ENCODE results near the gene ENAH.

Gene ENAH

DNA sequence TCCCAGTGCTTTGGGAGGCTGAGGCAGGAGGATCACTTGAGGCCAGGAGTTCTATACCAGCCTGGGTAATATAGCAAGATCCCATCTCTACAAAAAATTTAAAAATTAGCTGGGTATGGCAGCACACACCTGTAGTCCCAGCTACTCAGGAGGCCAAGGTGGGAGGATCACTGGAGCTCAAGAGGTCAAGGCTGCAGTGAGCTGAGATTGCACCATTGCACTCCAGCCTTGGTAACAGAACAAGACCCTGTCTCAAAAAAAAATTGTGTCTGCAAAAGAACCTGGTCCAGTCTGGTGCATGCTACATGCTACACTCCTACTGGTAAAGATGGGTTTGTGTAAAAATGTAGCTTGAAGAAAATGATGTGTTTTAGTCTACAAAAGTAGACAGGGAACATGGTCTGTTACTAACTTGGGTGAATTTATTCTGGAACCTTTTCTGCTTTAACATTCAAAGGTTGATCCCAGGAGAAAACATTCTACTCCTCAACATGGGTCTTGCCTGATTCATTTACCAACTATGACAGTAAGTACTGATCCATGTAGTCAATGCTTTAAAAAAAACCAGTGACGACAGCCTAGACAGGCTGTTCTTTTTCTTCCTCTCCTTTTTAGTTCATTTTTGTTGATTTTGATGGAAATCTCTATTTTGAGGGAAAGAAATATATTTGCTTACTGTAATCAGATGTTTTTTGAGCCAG, 32.7 kb upstream of the ENAH start:
- TF ChIP-seq RAD21 (IDR thresholded peaks at IDR 0.05; ENCODE audit: low read depth) (no peak), TEAD4 (IDR thresholded peaks at IDR 0.05) (no peak), FOXM1 (IDR thresholded peaks at IDR 0.05; ENCODE audit: borderline replicate concordance, low read depth) (no peak), TAF1 (IDR thresholded peaks at IDR 0.05; ENCODE audit: low read depth) (no peak), EGR1 (IDR thresholded peaks at IDR 0.05) (no peak), NFIC (IDR thresholded peaks at IDR 0.05) (no peak), TCF12 (IDR thresholded peaks at IDR 0.05; ENCODE audit: low read depth) (no peak), MAX (IDR thresholded peaks at IDR 0.05) (no peak), YY1 (IDR thresholded peaks at IDR 0.05; ENCODE audit: low read depth) (no peak)
- TF ChIP-seq, protein P1, sequence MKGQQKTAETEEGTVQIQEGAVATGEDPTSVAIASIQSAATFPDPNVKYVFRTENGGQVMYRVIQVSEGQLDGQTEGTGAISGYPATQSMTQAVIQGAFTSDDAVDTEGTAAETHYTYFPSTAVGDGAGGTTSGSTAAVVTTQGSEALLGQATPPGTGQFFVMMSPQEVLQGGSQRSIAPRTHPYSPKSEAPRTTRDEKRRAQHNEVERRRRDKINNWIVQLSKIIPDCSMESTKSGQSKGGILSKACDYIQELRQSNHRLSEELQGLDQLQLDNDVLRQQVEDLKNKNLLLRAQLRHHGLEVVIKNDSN (IDR thresholded peaks at IDR 0.05) = no peak

DNA sequence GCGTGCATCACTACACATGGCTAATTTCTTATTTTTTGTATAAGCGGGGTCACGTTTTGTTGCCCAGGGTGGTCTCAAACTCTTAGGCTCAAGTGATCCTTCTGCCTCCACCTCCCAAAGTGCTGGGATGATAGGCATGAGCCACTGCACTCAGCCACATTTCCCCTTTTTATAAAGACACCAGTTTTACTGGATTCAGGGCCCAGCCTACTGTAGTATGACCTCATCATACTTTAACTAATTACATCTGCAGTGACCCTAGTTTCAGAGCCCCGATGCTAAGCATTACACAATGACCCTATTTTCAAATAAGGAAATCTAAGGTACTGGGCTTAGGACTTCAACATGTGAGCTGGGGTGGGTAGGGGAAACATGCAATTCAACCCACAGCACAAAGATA, 31.8 kb upstream of the ENAH start:
- TF ChIP-seq REST (IDR thresholded peaks at IDR 0.05; ENCODE audit: low read depth) = no peak
- no peak for TF ChIP-seq TEAD4 (IDR thresholded peaks at IDR 0.05)
- no peak for TF ChIP-seq TAF1 (IDR thresholded peaks at IDR 0.05; ENCODE audit: low read depth)
- no peak for TF ChIP-seq MAX (IDR thresholded peaks at IDR 0.05)
- TF ChIP-seq EP300 (IDR thresholded peaks at IDR 0.05; ENCODE audit: borderline replicate concordance) = no peak
- no peak for TF ChIP-seq FOXM1 (IDR thresholded peaks at IDR 0.05; ENCODE audit: borderline replicate concordance, low read depth)
- TF ChIP-seq TCF12 (IDR thresholded peaks at IDR 0.05; ENCODE audit: low read depth) = no peak
- TF ChIP-seq, protein P1 (IDR thresholded peaks at IDR 0.05) = no peak
- no peak for TF ChIP-seq ZBTB7A (IDR thresholded peaks at IDR 0.05; ENCODE audit: low read depth)
- no peak for TF ChIP-seq CREB1 (IDR thresholded peaks at IDR 0.05; ENCODE audit: low read depth)

DNA sequence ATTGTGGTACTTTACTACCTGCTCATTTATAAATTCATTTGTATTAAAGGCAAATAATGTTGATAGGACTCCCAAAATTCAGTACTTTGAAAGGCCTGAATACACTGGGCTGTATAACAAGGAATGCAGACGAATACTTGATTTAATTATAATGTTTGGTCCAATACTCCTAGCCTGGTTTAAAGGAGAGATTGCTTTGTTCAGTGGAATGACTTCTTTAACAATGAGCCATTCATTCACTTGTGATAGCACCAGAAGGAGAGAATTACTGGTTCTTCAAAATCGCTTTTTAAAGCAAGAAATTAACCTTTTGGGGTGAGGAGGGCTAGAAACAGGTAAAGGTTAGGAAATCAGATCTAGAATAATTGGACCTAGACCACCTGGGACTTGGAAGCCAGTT, 28.3 kb upstream of the ENAH start:
- TF ChIP-seq TCF12 (IDR thresholded peaks at IDR 0.05; ENCODE audit: low read depth) (no peak), NFIC (IDR thresholded peaks at IDR 0.05) (no peak), MAX (IDR thresholded peaks at IDR 0.05) (no peak), RAD21 (IDR thresholded peaks at IDR 0.05; ENCODE audit: low read depth) (no peak), REST (IDR thresholded peaks at IDR 0.05; ENCODE audit: low read depth) (no peak), YY1 (IDR thresholded peaks at IDR 0.05; ENCODE audit: low read depth) (no peak), EGR1 (IDR thresholded peaks at IDR 0.05) (no peak), ZBTB7A (IDR thresholded peaks at IDR 0.05; ENCODE audit: low read depth) (no peak), TAF1 (IDR thresholded peaks at IDR 0.05; ENCODE audit: low read depth) (no peak), CREB1 (IDR thresholded peaks at IDR 0.05; ENCODE audit: low read depth) (no peak), CEBPB (IDR thresholded peaks at IDR 0.05) (no peak), TEAD4 (IDR thresholded peaks at IDR 0.05) (no peak), EP300 (IDR thresholded peaks at IDR 0.05; ENCODE audit: borderline replicate concordance) (no peak)
- TF ChIP-seq, protein P1 (IDR thresholded peaks at IDR 0.05) = no peak

DNA sequence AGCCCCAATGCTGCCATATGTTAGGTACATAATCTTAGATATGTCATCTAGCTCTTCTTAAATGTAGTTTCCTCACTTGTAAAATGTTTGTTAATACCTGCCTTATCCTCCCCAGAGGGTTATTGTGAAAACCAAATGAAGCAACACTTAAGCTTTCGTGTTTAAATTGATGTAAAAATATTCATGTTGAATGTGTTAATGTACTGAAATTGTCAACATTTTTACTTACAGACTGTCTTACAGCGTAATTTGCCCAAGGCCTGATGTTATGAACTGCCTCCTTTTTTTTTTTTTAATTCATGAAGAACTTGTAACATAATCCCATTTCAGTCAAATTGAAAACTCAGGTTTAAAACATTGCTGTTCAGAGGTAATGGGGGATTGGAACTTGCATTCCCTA, 25.6 kb upstream of the ENAH start:
- TF ChIP-seq TEAD4 (IDR thresholded peaks at IDR 0.05) (no peak), CREB1 (IDR thresholded peaks at IDR 0.05; ENCODE audit: low read depth) (no peak), EP300 (IDR thresholded peaks at IDR 0.05; ENCODE audit: borderline replicate concordance) (no peak), YY1 (IDR thresholded peaks at IDR 0.05; ENCODE audit: low read depth) (no peak), TCF12 (IDR thresholded peaks at IDR 0.05; ENCODE audit: low read depth) (no peak), NFIC (IDR thresholded peaks at IDR 0.05) (no peak), FOXM1 (IDR thresholded peaks at IDR 0.05; ENCODE audit: borderline replicate concordance, low read depth) (no peak), REST (IDR thresholded peaks at IDR 0.05; ENCODE audit: low read depth) (no peak), MAX (IDR thresholded peaks at IDR 0.05) (no peak), CEBPB (IDR thresholded peaks at IDR 0.05) (no peak), EGR1 (IDR thresholded peaks at IDR 0.05) (no peak), RAD21 (IDR thresholded peaks at IDR 0.05; ENCODE audit: low read depth) (no peak), ZBTB7A (IDR thresholded peaks at IDR 0.05; ENCODE audit: low read depth) (no peak)
- TF ChIP-seq, protein P1 (IDR thresholded peaks at IDR 0.05) = no peak

Data from Ishikawa (cell line).